Type B pancreatic cell (in vitro differentiated cells): ENCODE results near the gene RIMBP3C. TPM values are rescaled to one million over a fixed set of nuclear protein-coding genes. Genes with fewer than 3 reads are reported as not detected.
"Not testable (repeated sequence)": the region's sequence is repeated elsewhere in the genome, so short reads cannot be mapped to it uniquely, and the experiment has no call there.

ENCODE experiments used
- DNase-seq: peaks from one replicate; pipeline ENCODE4 v3.0.0; 2021; ENCODE audit warnings: mixed read lengths; ENCODE audit not compliant: unreplicated experiment; ENCODE audit errors: extremely low spot score
- H3K27ac Mint-ChIP-seq: 2 replicates; pipeline ENCODE4 v1.8.0; 2021; ENCODE audit warnings: mild to moderate bottlenecking, mixed read lengths
- H3K27me3 Mint-ChIP-seq: 2 replicates; pipeline ENCODE4 v1.8.0; 2021; ENCODE audit warnings: mixed read lengths
- H3K36me3 Mint-ChIP-seq: 2 replicates; pipeline ENCODE4 v1.8.0; 2021; ENCODE audit warnings: mixed read lengths
- H3K4me1 Mint-ChIP-seq: one replicate; pipeline ENCODE4 v1.8.0; 2021; ENCODE audit warnings: mixed read lengths; ENCODE audit not compliant: unreplicated experiment
- H3K4me3 Mint-ChIP-seq: 2 replicates; pipeline ENCODE4 v1.8.0; 2021; ENCODE audit warnings: mild to moderate bottlenecking, mixed read lengths
- H3K9me3 Mint-ChIP-seq: 2 replicates; pipeline ENCODE4 v1.8.0; 2021; ENCODE audit warnings: mixed read lengths
- total RNA-seq: library from RNA; stranded (reverse); gene quantifications from 2 replicates; pipeline ENCODE4 v1.2.1, GENCODE V29; 2021; ENCODE audit warnings: low replicate concordance

RIMBP3C gene
- total RNA-seq, 1 donor from 2014 or later, result 0.34 TPM

- not testable (repeated sequence) for H3K4me3 Mint-ChIP-seq, H3K27me3 Mint-ChIP-seq, H3K27ac Mint-ChIP-seq, H3K36me3 Mint-ChIP-seq, H3K9me3 Mint-ChIP-seq, H3K4me1 Mint-ChIP-seq, DNase-seq
Measured at GRCh38 chr22:21532863-21533648, 18.2 kb downstream of the RIMBP3C start.

GRCh38 chr22:21531525-21531924 is 19.7 kb downstream of the RIMBP3C start:
- not testable (repeated sequence) for H3K27ac Mint-ChIP-seq, H3K36me3 Mint-ChIP-seq, H3K4me3 Mint-ChIP-seq, H3K27me3 Mint-ChIP-seq, DNase-seq, H3K4me1 Mint-ChIP-seq, H3K9me3 Mint-ChIP-seq

DNA sequence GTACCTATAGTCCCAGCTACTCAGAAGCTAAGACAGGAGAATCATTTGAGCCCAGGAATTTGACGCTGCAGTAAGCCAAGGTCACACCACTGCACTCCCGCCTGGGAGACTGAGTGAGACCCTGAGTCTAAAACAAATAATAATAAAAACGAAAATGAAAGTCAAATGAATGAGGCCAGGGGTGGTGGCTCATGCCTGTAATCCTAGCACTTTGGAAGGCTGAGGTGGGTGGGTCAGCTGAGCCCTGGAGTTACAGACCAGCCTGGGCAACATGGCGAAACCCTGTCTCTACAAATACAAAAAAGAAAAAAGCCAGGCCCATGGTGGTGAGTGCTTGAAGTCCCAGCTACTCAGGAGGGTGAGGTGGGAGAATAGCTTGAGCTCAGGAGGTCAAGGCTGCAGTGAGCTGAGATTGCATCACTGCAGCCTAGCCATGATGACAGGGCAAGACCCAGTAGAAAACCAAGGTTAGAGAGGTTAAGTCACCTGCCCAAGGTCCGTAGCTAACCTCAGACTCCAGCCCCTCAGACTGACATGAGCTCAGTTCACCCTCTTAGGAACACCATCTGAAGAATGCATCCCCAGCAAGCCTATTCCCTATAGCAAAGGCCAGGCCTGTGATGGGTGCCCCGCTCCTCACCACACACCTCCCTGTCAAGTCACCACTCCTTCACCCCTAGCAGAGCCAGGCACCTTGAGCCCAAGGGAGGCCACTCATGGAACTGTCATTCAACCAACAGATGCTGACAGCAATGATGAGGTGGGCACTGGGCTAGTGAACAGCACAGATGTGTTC is 24.4 kb downstream of the RIMBP3C start:
- H3K4me1 Mint-ChIP-seq, H3K27ac Mint-ChIP-seq, H3K4me3 Mint-ChIP-seq, H3K9me3 Mint-ChIP-seq, H3K27me3 Mint-ChIP-seq, H3K36me3 Mint-ChIP-seq, DNase-seq: not testable (repeated sequence)

GRCh38 chr22:21516970-21517764 is 34.1 kb downstream of the RIMBP3C start:
- not testable (repeated sequence) for DNase-seq, H3K27ac Mint-ChIP-seq, H3K27me3 Mint-ChIP-seq, H3K4me1 Mint-ChIP-seq, H3K4me3 Mint-ChIP-seq, H3K36me3 Mint-ChIP-seq, H3K9me3 Mint-ChIP-seq

DNA sequence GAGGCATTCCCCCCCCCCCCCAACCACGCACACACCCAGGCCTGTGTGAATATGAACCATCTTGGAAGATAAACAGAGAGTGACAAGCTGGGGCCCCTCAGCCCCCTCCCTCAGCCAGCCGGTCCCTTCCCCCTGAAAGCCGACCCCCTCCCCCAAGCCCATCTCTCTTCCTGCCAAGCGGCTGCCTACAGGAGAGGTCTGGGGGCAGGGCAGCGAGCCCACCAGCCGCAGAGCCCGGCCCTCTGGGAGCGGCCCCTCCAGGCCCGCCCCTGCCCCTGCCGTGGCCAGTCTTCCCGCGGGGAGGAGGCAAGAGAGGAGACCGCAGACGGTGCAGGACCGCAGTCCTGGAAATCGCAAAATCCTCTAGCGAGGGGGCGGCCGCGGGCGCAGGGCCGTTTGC is 34.7 kb downstream of the RIMBP3C start:
- H3K36me3 Mint-ChIP-seq, H3K9me3 Mint-ChIP-seq, H3K27me3 Mint-ChIP-seq, DNase-seq, H3K27ac Mint-ChIP-seq, H3K4me1 Mint-ChIP-seq, H3K4me3 Mint-ChIP-seq: not testable (repeated sequence)

DNA sequence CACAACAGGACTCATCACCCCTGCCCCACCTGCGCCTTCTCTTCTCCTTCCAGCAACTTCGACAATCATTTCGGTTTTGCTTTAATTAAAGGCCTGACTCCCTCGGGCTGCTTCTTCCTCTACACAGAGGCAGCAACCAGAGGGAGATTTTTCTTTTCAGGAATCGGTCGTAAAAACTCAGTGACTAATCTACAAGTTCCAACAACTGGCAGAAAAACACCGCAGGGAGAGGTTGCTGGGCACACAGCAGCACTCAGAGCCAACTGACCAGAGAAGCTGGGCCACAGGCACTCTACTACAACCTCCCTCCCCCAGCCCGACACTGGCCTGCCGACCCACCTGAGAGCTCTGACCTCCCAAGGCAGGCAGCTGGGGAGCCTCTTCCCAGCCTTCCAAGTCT is 36.0 kb downstream of the RIMBP3C start:
- H3K36me3 Mint-ChIP-seq, DNase-seq, H3K9me3 Mint-ChIP-seq, H3K27me3 Mint-ChIP-seq, H3K4me3 Mint-ChIP-seq, H3K27ac Mint-ChIP-seq, H3K4me1 Mint-ChIP-seq: not testable (repeated sequence)

GRCh38 chr22:21514117-21514516 is 37.1 kb downstream of the RIMBP3C start:
- not testable (repeated sequence) for H3K4me3 Mint-ChIP-seq, H3K27ac Mint-ChIP-seq, H3K36me3 Mint-ChIP-seq, H3K27me3 Mint-ChIP-seq, H3K9me3 Mint-ChIP-seq, DNase-seq, H3K4me1 Mint-ChIP-seq

DNA sequence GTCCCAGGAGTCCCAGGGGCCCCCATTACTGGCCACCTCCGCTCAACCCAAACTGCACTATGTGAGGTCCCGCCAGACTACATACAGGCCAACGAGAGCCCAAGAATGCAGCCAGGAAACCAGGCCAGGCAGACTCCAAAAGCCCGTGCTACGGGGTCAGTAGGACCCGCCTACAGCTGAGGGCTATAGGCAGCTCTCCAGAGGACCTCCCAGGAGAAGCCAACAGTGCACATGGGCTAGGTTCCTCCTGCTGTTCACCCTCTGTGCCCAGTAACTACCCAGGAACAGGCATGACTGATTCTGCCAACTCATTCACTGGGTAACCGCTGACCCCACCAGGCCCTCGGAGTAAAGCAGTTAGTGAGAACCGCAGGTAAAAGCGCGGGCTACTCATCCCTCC is 39.2 kb downstream of the RIMBP3C start:
- peak overlapping the region; percentile 92 for H3K27ac Mint-ChIP-seq

GRCh38 chr22:21510397-21510796 is 40.9 kb downstream of the RIMBP3C start:
- H3K36me3 Mint-ChIP-seq, H3K27ac Mint-ChIP-seq, H3K9me3 Mint-ChIP-seq, H3K4me3 Mint-ChIP-seq, H3K27me3 Mint-ChIP-seq, DNase-seq, H3K4me1 Mint-ChIP-seq: not testable (repeated sequence)

More for the DNA sequence above, 39.2 kb downstream of the RIMBP3C start:
- H3K4me3 Mint-ChIP-seq, result peak overlapping the region; percentile 85
- H3K27me3 Mint-ChIP-seq, H3K4me1 Mint-ChIP-seq, DNase-seq, H3K9me3 Mint-ChIP-seq, H3K36me3 Mint-ChIP-seq: not testable (repeated sequence)

- not testable (repeated sequence) for H3K4me3 Mint-ChIP-seq, H3K27ac Mint-ChIP-seq, H3K4me1 Mint-ChIP-seq, H3K27me3 Mint-ChIP-seq, H3K36me3 Mint-ChIP-seq, H3K9me3 Mint-ChIP-seq, DNase-seq
Measured at GRCh38 chr22:21499623-21500506, 51.4 kb downstream of the RIMBP3C start.

- not testable (repeated sequence) for H3K4me3 Mint-ChIP-seq, H3K36me3 Mint-ChIP-seq, H3K27me3 Mint-ChIP-seq, DNase-seq, H3K9me3 Mint-ChIP-seq, H3K27ac Mint-ChIP-seq, H3K4me1 Mint-ChIP-seq
Measured at GRCh38 chr22:21498489-21498888, 52.8 kb downstream of the RIMBP3C start.

DNA sequence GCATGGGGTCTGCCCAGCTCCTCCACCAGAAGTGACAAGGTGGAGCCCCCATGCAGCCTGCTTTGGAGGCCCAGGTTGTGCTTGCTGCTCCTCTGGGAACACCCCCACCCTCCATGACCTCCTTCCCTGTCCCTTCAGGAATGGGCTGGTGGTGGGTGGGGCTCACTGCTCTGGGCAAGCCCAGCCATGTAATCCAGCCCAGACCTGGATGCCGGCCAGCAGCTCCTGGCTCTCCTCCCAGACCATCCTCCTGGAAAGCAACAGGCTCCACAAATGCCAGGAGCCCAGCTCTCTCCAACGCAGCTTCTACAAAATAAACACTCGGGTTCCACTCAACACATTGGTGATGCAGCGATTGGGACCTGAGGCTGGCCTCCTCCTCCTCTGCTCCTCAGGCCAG is 53.3 kb downstream of the RIMBP3C start:
- not testable (repeated sequence) for H3K36me3 Mint-ChIP-seq, H3K4me1 Mint-ChIP-seq, H3K9me3 Mint-ChIP-seq, DNase-seq, H3K27ac Mint-ChIP-seq, H3K4me3 Mint-ChIP-seq, H3K27me3 Mint-ChIP-seq
